GM12865 (cell line): Measurements from ENCODE around the gene PTBP3.

Source experiments
- DNase-seq: peaks from one replicate; pipeline ENCODE4 v3.0.0; 2010; ENCODE audit warnings: low read depth
- H3K4me3 ChIP-seq: 2 replicates; pipeline ENCODE4 v1.5.1; 2011; ENCODE audit warnings: mild to moderate bottlenecking, low read depth, low read length, control low read depth
- TF ChIP-seq, protein P1 (sequence below): IDR thresholded peaks from 2 replicates; pipeline ENCODE4 v1.5.1; 2011; ENCODE audit warnings: low read length, control low read depth, low read depth, inconsistent platforms; ENCODE audit not compliant: insufficient read depth; ENCODE audit errors: missing control alignments

Gene PTBP3

DNA sequence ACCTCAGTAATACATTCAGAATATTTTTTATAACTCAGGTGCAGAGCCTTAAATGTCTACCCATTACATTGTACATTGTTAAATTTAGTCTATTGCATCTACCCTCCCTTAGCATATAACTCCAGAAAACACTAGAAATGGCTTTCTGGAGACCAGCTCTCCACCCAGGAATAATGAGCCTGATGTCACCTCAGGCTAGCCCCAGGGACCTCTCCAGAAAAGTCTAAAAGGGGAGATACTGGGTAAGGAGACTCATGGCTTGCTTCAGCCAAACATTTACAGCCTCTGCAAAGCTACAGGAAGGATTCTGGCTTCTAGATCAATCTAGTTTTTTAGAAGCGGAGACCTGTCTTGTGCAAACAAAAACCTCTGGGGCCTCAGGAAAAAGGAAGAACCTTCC lies 144.5 kb downstream of the PTBP3 start:
- no peak overlapping the region for H3K4me3 ChIP-seq
- no peak for DNase-seq
- TF ChIP-seq, protein P1, sequence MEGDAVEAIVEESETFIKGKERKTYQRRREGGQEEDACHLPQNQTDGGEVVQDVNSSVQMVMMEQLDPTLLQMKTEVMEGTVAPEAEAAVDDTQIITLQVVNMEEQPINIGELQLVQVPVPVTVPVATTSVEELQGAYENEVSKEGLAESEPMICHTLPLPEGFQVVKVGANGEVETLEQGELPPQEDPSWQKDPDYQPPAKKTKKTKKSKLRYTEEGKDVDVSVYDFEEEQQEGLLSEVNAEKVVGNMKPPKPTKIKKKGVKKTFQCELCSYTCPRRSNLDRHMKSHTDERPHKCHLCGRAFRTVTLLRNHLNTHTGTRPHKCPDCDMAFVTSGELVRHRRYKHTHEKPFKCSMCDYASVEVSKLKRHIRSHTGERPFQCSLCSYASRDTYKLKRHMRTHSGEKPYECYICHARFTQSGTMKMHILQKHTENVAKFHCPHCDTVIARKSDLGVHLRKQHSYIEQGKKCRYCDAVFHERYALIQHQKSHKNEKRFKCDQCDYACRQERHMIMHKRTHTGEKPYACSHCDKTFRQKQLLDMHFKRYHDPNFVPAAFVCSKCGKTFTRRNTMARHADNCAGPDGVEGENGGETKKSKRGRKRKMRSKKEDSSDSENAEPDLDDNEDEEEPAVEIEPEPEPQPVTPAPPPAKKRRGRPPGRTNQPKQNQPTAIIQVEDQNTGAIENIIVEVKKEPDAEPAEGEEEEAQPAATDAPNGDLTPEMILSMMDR = no peak

DNA sequence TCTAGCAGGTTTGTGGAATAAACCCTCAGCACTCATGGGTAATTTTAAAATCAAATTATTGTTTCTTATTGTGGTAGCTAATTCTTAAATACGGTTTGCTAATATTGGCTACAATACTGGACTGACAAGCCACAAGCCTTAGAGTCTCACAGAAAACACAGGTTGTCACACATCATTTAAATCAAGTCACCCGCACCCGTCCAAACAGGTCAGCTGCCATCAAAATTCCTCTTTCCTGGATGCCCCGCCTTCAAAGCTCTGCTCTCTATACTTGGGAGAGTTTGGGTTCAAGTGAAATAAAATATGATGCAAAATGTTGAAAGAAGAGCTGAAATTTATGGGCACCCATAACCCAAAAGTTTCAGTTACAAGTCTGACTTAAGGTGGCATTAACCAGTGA lies 146.0 kb downstream of the PTBP3 start:
- DNase-seq = no peak
- TF ChIP-seq, protein P1 = no peak
- H3K4me3 ChIP-seq = no peak overlapping the region

DNA sequence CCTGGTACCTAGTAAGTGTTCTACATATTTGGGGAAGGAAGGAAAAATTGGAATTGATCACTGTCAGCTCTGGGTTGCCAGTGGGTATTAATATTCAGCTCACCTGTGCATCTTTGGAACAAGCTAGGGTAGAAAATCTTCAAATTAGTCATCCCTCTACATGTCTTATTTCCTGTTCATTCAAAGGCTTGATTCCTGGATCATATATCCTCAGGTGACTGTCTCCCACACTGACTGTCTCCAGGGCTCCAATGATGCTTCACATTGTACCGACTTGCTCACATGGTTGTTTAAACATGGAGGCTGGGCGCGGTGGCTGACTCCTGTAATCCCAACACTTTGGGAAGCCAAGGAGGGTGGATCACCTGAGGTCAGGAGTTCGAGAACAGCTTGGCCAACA lies 146.7 kb downstream of the PTBP3 start:
- TF ChIP-seq, protein P1 = no peak
- no peak overlapping the region for H3K4me3 ChIP-seq
- DNase-seq = no peak

DNA sequence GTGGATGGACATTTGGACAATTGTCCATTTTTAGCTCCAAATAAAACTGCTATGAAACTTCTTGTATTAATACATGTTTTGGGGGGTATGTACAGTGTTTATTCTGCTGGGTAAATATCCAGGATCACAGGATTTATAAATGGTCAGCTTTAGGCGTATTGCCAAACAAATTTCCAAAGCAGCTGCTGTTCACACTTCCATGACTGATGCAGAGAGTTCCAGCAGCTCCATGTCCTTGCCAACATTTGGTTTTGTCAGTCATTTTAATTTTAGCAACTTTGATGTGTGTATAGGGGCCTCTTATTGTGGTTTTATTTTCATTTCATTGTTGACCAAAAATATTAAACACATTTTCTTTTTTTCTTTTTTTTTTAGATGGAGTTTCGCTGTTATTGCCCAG lies 148.5 kb downstream of the PTBP3 start:
- no peak for DNase-seq
- no peak overlapping the region for H3K4me3 ChIP-seq
- TF ChIP-seq, protein P1 = no peak

DNA sequence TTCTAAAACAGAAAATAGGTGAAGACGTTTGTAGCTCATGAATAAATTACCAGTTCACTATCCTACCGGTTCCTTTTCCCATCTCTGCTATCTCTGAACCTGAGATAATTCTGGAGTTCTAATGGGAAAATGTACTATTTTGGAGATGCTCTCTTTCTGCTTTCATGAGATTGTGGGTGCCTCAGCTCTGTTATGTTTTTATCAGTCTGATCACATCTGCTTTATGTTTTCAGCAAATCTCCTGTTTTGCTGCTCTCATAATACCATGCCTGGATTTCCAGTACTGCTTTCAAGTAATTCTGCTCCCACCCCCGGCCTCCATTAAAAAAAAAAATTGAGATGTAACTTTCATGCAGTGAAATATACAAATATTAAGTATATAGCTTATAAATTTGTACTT lies 149.2 kb downstream of the PTBP3 start:
- H3K4me3 ChIP-seq = no peak overlapping the region
- DNase-seq = no peak
- TF ChIP-seq, protein P1 = no peak

DNA sequence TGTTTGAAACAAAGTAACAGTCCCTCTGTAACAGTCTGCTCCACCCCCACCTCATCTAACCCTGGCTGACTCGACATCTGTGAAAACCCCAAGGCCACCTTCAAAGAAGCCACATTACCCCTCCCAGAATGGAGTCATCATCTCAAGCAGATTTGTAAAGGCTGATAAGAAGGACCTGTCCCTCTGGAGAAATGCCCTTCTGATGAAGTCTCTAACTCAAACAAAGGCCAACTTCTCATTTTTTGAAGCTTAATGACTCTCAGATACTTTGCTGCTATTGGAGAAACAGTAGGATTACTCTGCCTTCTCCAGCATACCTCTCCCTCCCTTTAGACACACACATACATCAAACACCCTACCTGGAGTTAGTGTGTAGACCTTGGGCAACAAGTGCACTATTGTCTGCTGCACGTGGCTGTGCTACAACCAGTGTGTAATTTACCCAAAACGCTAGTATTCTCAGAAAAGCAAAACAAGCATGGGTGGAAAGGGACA lies 153.0 kb downstream of the PTBP3 start:
- H3K4me3 ChIP-seq = no peak overlapping the region
- peak; percentile 28 for DNase-seq
- TF ChIP-seq, protein P1 = no peak

DNA sequence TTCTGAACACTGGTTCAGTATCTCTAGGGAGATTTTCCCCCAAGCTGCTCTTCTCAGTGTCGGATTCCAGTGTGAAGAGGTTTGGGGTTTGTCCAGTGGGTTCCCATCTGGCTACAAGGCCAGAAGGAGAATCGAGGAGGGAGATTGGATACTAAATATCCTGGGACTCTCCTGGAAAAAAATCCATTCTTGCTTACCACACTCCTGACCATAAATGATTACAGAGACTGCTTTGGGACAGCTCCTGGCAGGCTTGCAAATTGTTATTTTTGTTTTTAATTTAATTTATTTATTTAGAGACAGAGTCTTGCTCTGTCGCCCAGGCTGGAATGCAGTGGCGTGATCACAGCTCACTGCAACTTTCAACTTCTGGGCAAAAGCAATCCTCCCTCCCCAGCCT lies 153.6 kb downstream of the PTBP3 start:
- H3K4me3 ChIP-seq = no peak overlapping the region
- TF ChIP-seq, protein P1 = no peak
- DNase-seq = no peak
